GM18520 (cell line): ENCODE results near the gene ELANE.

Experiments
- ATAC-seq: cut with Tn5 transposase; IDR thresholded peaks from one replicate; pipeline ENCODE4 v1.9.1; 2021; ENCODE audit not compliant: unreplicated experiment

ELANE gene

DNA sequence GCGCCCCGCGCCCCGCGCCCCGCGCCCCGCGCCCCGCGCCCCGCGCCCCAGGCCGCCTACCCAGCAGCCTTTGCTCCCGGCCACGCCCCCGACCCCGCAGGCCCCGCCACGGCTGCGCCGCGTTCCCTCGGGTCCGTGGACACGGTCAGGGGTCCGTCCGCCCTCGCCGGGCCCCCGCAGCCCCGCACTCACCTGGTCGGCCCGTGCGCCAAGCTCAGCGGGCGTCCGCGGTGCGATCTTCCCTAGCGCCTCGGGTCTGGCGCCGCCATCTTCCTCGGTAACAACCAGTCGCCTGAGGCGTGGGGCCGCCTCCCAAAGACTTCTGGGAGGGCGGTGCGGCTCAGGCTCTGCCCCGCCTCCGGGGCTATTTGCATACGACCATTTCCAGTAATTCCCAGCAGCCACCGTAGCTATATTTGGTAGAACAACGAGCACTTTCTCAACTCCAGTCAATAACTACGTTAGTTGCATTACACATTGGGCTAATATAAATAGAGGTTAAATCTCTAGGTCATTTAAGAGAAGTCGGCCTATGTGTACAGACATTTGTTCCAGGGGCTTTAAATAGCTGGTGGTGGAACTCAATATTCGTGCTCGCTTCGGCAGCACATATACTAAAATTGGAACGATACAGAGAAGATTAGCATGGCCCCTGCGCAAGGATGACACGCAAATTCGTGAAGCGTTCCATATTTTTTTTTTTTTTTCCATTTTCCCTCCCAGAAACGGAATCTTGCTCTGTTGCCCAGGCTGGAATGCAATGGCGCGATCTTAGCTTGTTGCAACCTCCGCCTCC, 41.0 kb downstream of the ELANE start, which contains the start of the genes MED16 and RNU6-9:
Gene MED16, minus strand, starts transcription at position 294 of the 796 bp plus-strand sequence. CDS start 2,056 bp downstream, outside the sequence.
Gene RNU6-9, plus strand, starts transcription at position 591 of the 796 bp plus-strand sequence.
- peak; percentile 77 for ATAC-seq

DNA sequence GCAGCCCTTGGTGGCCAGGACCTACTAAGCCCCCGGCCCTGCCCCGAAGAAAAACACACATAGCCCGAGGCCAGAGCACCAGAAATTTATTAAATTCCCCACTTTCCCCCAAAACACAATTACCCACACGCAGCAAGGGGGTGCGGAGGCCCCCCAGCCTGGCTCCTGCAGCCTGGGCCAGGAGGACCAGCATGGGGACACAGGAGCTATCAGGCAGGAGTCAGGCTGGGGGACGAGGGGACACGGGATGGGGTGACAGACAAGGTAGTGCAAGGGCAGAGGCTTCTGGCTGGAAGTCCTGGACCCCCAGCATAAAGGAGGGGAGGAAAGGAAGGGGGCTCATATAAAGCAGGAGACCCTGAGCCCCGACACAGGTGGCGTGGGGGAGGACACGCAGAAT, 44.3 kb downstream of the ELANE start:
- ATAC-seq = no peak

DNA sequence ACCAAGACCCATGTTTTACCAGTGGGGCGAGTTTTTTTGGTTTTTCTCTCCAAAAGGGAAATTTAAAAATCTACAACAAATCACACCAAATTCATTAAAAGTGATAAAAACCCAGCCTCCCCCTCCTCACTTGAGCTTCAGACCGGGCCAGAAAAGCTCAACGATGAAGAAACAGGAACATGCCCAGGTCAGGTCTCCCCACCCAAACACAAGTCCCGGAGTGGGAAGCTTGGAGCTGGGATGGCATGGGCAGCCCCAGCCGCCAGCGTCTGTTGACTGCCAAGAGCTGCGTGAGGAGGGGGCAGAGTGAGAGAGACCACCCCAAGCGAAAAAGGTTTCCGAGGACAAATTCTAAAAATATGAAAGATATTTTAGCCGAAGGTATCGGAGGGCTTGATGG, 44.9 kb downstream of the ELANE start:
- ATAC-seq = no peak

DNA sequence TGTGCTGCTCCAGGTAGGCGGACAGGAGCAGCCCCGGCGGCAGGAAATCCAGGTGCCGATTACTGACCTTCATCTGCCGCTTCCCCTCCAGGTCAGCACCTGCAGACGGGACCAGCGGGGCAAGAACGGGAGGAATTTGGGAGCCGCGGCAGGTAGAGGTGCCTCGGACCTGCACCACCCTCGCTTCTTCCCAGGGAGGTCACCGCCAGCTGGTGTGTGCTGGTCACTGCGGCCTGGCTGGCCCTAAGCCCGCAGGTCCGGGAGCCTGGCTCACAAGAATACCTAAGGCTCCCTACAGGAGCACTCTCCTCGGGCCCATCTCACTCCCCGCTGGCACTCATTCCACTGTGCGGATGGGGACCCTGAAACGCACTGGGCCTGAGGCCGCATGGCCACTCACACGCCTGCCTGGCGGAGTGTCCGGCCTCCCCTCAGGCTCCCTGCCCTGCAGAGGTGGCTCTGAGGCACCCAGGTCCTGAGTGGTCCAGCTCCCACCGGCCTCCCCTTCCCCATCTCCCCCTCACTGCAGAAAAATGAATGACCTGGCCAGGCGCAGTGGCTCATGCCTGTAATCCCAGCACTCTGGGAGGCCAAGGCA, 45.4 kb downstream of the ELANE start:
- ATAC-seq = no peak

DNA sequence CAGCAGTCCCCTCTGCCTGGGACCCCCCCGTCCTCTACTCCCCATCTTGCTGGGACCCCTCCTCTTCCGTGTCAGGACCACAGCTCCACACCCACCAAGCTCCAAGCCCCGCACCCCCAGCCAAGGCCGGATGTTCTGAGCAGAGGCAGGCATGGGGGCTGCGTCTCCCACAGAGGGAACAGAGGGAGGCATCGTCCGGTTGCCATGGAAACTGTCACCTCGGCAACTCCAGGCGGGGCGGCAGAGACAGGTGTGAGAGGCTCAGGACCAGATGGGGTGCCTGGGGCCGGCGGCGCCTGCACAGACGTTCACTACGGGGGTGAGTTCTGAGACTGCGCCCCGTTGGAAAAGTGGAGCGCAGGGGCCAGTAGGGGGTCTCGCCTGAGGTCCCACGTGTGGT, 46.6 kb downstream of the ELANE start:
- ATAC-seq = no peak

DNA sequence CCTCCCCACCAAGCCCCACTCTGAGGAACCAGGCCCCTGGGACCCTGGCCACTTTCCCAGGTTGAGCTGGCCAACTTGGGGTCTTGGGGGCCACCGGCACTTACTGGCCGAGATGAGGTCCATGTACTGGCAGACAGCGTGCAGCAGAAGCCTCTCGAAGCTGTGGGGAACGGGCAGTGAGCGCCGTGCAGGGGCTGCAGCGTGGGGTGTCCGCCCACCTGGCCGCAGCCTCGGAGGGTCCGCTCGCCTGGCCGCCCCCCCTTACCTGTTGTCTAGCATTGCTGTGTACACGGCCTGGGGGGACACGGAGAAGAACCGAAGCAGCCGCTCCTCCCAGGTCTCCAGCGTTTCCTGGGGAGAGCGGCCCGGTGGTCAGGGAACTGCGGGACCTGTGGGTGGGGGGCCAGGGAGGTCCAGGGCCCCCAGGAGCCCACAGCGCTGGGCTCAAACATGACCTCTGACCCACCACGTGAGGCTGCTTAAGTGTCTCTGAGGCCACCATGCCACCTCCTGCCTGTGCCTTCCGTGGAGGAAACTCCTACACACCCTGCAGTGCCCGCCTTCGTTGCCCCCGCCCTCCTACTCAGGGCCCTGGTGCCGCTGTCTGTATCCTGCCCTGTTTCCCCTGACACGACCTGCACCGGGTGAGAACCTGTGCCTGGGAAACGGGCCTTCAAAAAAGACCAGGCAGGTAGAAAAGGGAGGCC, 47.4 kb downstream of the ELANE start:
- no peak for ATAC-seq

DNA sequence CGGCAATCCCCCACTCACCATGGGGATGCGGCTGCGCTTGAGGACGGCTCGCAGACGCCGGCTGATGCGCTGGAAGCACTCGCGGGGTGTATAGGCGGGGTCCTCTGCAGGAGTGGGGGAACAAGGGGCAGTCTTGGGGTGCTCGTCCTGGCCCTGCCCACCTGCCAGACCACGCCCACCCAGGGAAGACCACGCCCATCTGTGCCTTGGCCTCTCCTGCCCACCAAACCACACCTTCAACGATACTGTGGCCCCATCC, 47.9 kb downstream of the ELANE start:
- no peak for ATAC-seq

DNA sequence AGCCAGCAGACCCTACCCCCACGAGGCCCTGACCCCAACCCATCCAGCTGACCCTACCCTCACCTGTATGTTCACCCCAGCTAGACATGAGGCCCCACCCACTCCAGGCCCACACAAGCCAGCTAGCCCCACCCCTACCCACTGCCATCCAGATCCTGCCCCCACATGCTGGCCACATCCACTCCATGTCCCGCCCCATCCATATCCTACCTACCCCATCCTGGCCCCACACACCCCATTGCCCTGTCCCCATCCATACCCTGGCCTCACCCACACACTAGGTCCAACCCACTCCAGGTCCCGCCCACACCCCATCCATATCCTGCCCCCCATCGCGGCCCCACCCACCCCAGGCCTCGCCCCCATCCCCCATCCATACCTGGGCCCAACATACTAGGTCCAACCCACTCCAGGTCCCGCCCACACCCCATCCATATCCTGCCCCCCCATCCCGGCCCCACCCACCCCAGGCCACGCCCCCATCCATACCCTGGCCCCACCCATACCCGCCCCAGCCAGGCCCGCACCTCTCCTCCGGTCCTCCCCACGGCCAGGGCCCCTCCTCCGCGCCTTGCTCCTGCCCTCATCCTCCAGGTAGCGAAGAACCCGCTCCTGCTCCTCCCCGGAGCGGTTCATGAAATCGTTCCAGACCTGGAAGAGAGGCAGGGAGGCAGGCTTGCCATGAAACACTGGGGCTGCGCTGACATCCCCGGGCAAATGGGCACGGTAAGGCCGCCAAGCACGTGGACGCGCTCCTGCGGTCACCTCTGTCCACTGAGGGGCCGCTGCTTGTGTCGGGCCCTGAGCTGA, 48.4 kb downstream of the ELANE start:
- no peak for ATAC-seq

DNA sequence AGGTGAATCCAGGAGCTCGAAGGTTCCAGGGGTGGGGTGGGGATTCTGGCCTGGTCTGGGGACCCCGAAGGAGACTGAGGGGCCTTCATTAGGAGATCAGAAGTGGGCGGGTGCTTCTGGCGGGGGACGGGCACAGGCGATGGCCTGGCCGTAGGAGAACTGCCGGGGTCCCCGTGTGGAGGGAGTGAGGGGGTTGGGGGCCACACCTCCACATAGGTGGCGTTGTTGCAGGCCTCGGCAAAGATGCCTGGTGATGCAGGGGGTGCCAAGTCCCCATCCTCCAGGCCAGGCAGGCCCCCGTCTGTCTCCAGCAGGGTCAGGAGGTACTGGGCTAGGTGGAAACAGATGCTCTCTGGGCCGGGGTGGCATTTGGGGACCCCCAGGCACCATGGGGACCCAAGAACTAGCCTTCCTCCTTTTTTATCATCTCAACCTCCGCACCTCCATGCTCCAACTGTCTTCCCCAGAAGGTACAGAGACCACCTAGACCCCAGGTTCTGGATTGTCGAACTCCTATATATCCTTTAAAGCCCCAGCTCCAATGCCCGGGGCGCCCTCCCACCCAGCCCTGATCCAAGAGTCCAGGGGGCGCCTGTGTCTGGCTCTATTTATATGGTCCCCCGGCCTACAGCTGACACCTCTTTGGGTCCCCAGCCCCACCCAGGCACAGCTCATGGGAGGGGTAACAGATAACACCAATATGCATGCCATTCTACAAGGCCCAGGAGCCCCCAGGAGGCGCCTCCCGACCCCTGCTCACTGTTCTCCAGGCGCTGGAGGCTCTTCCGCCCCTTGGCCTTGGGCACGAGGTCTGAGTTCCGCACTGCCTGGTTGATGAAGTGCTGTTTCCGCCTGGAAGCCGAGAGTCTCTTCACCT, 49.4 kb downstream of the ELANE start:
- ATAC-seq = no peak

DNA sequence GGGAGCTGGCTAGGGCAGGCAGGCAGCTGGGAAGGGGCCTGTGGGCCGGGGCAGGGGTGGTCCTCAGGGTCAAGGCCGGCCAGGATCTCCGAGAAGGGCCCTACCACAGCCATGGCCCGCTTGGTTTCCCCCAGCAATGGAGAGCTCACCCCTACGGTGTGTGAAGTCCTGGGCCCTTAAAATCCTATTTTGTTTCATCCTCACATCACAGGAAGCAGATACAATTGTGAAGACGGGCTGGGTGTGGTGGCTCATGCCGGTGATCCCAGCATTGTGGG, 49.9 kb downstream of the ELANE start:
- no peak for ATAC-seq

DNA sequence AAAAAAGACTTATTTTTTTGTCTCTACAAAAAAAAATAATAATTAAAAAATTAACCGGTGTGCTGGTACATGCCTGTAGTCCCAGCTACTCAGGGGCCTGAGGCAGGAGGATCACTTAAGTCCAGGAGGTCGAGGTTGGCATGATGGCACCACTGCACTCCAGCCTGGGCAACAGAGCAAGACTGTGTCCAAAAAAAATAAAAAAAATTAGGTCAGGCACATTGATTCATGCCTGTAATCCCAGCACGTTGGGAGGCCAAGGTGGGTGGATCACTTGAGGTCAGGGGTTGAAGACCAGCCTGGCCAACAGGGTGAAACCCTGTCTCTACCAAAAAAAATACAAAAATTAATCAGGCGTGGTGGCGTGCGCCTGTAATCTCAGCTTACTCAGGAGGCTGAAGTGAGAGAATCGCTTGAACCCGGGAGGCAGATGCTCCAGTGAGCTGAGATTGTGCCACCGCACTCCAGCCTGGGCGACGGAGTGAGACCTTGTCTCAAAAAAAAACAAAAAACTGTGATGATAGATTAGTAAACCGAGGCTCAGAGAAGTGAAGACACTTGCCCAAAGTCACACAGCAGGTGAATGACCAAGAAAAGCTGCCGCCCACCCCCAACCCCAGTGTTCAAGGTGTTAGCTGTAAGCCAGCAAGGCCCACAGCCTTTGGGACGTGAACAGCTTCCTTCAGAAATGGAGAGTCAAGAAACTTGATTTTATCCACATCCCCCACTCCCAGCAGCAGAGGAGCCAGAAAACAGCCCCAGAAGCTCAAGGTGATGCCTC, 50.5 kb downstream of the ELANE start:
- no peak for ATAC-seq

DNA sequence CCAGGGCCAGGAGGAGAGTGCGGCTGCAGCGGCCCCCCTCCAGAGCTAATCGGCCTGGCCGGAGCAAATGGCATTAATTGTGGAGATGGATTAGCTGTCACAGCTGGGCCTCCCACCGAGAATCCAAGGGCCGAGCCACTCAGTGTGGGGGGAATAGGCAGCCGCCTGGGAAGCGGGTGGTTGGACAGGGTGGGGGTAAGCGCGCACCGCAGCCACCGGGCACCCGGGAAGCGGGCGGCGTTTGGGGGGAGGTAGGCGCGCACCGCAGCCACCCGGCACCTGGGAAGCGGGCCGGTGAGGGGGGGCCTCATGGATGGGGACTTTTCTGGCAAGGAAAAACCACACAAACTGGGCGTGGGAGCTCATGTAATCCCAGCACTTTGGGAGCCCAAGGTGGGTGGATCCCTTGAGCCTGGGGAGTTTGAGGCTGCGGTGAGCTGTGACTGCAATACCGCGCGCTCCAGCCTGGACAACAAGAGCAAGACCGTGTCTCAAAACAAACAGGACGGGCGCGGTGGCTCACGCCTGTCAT, 51.2 kb downstream of the ELANE start:
- ATAC-seq = no peak

DNA sequence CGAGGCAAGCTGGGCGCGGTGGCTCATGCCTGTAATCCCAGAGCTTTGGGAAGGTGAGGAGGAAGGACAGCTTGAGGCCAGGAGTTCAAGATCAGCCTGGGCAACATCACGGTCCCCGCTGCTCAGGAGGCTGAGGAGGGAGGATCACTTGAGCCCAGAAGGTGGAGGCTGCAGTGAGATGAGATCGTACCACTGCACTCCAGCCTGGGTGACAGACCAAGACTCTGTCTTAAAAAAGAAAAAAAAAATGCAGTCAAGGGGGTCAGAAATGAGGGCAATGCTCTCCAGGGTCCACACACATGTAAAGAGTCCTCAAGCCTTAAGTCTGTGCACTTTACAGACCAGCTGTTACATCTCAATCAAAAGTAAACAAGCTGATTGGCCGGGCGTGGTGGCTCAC, 52.4 kb downstream of the ELANE start:
- no peak for ATAC-seq
